Activated T-helper 2 cell treated with anti-CD3 and anti-CD28 coated beads, Interferon-gamma antibody, Interleukin-2, Interleukin-4, amounts not matched to agents 10 μg/mL and 5 μg/mL and 100 μg/mL, durations not matched to agents 14 hours and 24 hours and 36 hours (primary cell): ENCODE data around the gene UBA5. TPM values are rescaled to one million over a fixed set of nuclear protein-coding genes. Genes with fewer than 3 reads are reported as not detected.
"Not testable (repeated sequence)": the region's sequence is repeated elsewhere in the genome, so short reads cannot be mapped to it uniquely, and the experiment has no call there.

ENCODE experiments used
- DNase-seq: peaks from one replicate; pipeline ENCODE4 v3.0.0; 2021; ENCODE audit warnings: low spot score
- H3K27ac Mint-ChIP-seq: one replicate; pipeline ENCODE4 v1.8.0; 2021; ENCODE audit warnings: mixed read lengths
- H3K27me3 Mint-ChIP-seq: one replicate; pipeline ENCODE4 v1.8.0; 2021; ENCODE audit warnings: low read depth, mixed read lengths
- H3K36me3 Mint-ChIP-seq: one replicate; pipeline ENCODE4 v1.8.0; 2021; ENCODE audit warnings: low read depth, mixed read lengths
- H3K4me1 Mint-ChIP-seq: one replicate; pipeline ENCODE4 v1.8.0; 2021; ENCODE audit warnings: low read depth, mixed read lengths
- H3K4me3 Mint-ChIP-seq: one replicate; pipeline ENCODE4 v1.8.0; 2021; ENCODE audit warnings: low read depth, mild to moderate bottlenecking, moderate library complexity, mixed read lengths
- H3K9me3 Mint-ChIP-seq: one replicate; pipeline ENCODE4 v1.8.0; 2021; ENCODE audit warnings: mixed read lengths
- intact Hi-C: fragments of 100-400 bp; cut with micrococcal nuclease; formaldehyde crosslinking; loops from one replicate; pipeline ENCODE4 v1.15.1; 2023
- total RNA-seq: library from RNA; stranded (reverse); gene quantifications from 2 replicates; pipeline ENCODE4 v1.2.3, GENCODE V29; 2022

UBA5 gene
- total RNA-seq, 1 donor from 2014 or later = 80.2 TPM

DNA sequence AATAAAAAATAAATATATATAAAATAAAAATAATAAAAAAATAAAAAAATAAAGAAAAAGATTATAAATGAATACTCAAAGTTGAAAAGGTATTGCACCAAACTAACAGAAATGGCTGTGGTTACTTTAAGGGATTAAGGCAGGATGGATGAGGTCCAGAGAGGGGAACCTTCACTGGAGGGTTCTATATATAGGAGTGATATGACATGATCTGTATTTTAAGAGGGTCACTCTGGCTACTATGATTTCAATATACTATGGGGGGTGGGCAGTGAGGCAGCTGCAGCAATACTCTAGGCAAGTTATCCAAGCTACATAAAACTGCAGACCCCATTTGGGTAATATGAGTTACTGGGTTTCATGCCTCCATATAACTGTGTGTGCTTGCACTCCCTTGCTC lies 25.1 kb upstream of the UBA5 start:
- Mint-ChIP-seq H3K36me3 (peaks cover 36% of the 10 kb centered on the region), H3K9me3 (no peaks in the 10 kb centered on the region), H3K4me1 (peaks cover 5% of the 10 kb centered on the region), H3K27me3 (no peaks in the 10 kb centered on the region), H3K4me3 (no peak overlapping the region), H3K27ac (no peak overlapping the region)
- intact Hi-C loops = no loop called here
- DNase-seq = no peak

DNA sequence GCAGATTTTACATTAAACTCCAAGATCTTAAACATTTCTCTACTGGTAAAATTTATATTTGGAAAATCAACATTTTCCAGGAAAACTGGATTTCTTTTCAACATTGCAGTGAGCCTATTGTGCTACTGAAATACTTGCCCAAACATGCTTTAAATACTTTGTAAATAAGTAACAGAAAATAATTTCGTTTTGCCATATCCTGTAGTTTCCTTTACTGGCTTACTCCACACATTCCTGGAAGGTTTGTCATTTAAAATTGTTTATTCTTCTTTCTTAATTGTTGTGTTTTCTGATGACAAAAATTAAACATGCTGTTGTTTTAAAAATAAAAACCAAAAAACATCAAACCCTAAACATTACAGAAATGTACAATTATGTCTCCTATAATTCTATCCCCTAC lies 22.5 kb upstream of the UBA5 start:
- intact Hi-C loops = no loop called here
- H3K9me3 Mint-ChIP-seq = no peaks in the 10 kb centered on the region
- H3K4me3 Mint-ChIP-seq = no peak overlapping the region

DNA sequence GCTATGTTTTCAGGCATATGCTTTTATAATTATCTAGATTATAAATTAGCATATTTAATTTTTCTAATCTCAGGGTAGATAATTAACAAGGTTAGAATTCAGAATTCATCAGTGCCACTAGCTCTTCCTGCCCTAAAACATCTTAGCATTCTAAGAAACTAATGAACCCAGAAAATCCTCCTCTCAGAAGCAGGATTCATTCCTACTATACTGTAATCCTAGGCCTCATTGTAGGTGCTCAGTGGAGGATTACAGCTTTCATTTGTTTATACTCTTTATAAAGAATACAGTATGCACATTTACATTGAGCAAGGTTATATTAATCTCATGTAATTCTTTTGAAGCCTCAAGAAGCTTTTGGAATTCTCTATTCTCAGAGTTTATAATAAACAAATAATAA lies 21.4 kb upstream of the UBA5 start:
- no peak for DNase-seq
- no peaks in the 10 kb centered on the region for H3K9me3 Mint-ChIP-seq
- peaks cover 39% of the 10 kb centered on the region for H3K36me3 Mint-ChIP-seq
- no peak overlapping the region for H3K27ac Mint-ChIP-seq
- H3K4me1 Mint-ChIP-seq = peaks cover 3% of the 10 kb centered on the region
- no peaks in the 10 kb centered on the region for H3K27me3 Mint-ChIP-seq
- intact Hi-C loops = no loop called here
- H3K4me3 Mint-ChIP-seq = no peak overlapping the region

More for the DNA sequence above, 22.5 kb upstream of the UBA5 start:
- Mint-ChIP-seq H3K27me3 (no peaks in the 10 kb centered on the region), H3K27ac (no peak overlapping the region), H3K4me1 (peaks cover 3% of the 10 kb centered on the region), H3K36me3 (peaks cover 39% of the 10 kb centered on the region)
- DNase-seq = no peak

DNA sequence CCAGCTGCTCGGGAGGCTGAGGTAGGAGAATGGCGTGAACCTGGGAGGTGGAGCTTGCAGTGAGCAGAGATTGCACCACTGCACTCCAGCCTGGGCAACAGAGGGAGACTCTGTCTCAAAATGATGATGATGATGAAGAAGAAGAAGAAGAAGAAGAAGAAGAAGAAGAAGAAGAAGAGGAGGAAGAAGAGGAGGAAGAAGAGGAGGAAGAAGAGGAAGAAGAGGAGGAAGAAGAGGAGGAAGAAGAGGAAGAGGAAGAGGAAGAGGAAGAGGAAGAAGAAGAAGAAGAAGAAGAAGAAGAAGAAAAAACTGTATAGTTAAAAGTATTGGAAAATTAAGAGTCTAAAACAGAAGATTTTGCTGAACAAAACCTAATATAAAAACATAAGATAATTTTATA lies 18.7 kb upstream of the UBA5 start:
- H3K36me3 Mint-ChIP-seq = peaks cover 28% of the 10 kb centered on the region
- not testable (repeated sequence) for H3K4me1 Mint-ChIP-seq, H3K27ac Mint-ChIP-seq, H3K4me3 Mint-ChIP-seq, H3K27me3 Mint-ChIP-seq, DNase-seq, H3K9me3 Mint-ChIP-seq
- intact Hi-C loops = loop anchor here (10.0 kb wide), 1 partner anchor 387 kb away; no protein-coding TSS in a partner anchor

DNA sequence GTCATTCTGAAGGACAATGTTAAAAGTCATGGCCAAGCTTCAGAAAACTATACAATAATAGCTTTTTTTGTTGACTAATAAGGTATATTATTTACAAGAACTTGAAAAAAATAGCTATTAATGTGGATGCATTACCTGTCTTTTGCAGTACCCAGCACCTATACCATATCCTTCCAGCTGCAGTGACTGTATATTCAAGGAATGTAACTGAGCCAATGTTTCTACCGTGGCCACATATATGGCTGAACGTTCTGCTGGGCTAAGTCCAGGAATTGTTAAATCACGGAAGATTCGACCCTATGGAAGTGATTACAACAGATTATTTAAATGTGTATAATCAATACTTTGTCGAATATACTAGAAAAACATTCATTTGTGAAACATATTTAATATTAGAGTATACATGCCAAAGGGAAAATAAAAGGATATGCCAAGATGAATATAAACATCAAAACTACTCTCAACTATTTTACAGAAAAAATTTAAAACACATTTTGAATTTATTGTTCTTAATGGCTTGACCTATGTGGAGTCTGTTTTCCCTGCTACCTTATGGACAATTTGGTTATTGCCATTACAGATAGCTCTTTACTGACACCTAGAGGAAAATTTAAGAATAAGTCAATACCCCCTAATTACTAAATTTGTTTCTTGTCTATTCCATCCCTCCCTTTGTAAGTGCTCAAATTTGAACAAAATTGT lies 18.1 kb upstream of the UBA5 start:
- DNase-seq = no peak
- H3K9me3 Mint-ChIP-seq = no peaks in the 10 kb centered on the region
- no peak overlapping the region for H3K27ac Mint-ChIP-seq
- H3K36me3 Mint-ChIP-seq = peaks cover 24% of the 10 kb centered on the region
- H3K4me3 Mint-ChIP-seq = no peak overlapping the region
- intact Hi-C loops = loop anchor here (1.0 to 10.0 kb wide), 3 partner anchors 106 to 387 kb away; no protein-coding TSS in a partner anchor
- no peaks in the 10 kb centered on the region for H3K27me3 Mint-ChIP-seq
- H3K4me1 Mint-ChIP-seq = peaks cover 5% of the 10 kb centered on the region

DNA sequence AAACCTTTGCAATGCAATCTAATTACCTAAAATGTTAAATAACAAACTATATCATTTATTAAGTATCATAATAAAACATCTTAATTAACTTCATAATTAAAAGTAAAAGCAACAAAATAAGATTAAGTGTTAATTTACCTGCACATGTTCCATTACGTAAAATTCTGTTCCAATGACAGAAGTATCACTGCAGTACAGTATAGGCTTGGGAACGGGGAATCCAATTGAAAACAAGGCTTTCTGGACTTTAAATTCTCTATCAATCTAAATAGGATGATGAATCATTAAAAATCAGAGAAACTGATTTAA lies 17.6 kb upstream of the UBA5 start:
- Mint-ChIP-seq H3K27ac (no peak overlapping the region), H3K36me3 (peaks cover 20% of the 10 kb centered on the region), H3K27me3 (no peaks in the 10 kb centered on the region), H3K9me3 (no peaks in the 10 kb centered on the region), H3K4me1 (peaks cover 4% of the 10 kb centered on the region), H3K4me3 (no peak overlapping the region)
- intact Hi-C loops = loop anchor here (1.0 to 10.0 kb wide), 3 partner anchors 106 to 388 kb away; no protein-coding TSS in a partner anchor
- DNase-seq = no peak

DNA sequence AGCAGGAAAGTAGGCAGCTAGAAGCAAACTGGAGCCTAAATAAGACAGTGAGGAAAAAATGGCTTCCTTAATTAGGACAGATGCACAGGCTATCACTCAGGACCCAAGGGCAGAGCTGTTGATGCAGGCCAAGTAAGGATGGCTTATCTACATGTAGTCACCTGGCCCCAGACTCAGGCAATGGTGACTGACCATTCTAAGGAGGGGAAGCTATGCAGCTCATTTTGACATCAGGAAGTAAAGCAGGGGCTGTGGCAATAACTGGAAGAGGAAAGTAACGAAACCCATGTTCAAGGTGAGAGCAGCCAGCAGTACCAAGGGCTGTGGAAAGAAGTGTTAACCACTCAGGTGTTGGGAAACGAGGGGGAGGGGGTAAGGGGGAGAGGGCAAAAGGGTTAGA lies 16.8 kb upstream of the UBA5 start:
- H3K4me3 Mint-ChIP-seq = no peak overlapping the region
- peaks cover 4% of the 10 kb centered on the region for H3K4me1 Mint-ChIP-seq
- no peaks in the 10 kb centered on the region for H3K27me3 Mint-ChIP-seq
- intact Hi-C loops = loop anchor here (10.0 kb wide), 1 partner anchor 389 kb away; no protein-coding TSS in a partner anchor
- no peaks in the 10 kb centered on the region for H3K9me3 Mint-ChIP-seq
- H3K27ac Mint-ChIP-seq = no peak overlapping the region
- DNase-seq = no peak
- peaks cover 18% of the 10 kb centered on the region for H3K36me3 Mint-ChIP-seq

DNA sequence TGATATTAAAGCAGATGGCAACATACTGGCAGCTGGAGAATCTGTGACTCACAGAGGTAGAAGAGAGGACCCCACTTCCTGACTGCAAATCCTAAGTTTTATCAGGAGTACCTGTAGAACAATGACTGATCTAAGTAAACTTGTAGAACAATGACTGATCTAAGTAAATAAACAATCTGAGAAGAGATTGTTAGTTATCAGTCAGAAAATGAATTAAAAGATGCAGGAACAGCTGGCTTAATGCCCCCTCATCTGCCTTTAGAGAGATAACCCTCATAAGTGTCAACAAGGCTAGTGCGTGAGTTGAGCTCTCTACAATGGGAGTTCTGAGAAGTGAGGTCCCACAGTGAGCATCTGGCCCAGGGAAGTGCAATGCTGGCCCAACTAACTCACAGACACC lies 15.1 kb upstream of the UBA5 start:
- intact Hi-C loops = loop anchor here (10.0 kb wide), 1 partner anchor 390 kb away; no protein-coding TSS in a partner anchor
- no peak overlapping the region for H3K27ac Mint-ChIP-seq
- H3K4me1 Mint-ChIP-seq = peaks cover 4% of the 10 kb centered on the region
- peaks cover 3% of the 10 kb centered on the region for H3K36me3 Mint-ChIP-seq
- DNase-seq = no peak
- no peaks in the 10 kb centered on the region for H3K27me3 Mint-ChIP-seq
- H3K9me3 Mint-ChIP-seq = no peaks in the 10 kb centered on the region
- H3K4me3 Mint-ChIP-seq = no peak overlapping the region

DNA sequence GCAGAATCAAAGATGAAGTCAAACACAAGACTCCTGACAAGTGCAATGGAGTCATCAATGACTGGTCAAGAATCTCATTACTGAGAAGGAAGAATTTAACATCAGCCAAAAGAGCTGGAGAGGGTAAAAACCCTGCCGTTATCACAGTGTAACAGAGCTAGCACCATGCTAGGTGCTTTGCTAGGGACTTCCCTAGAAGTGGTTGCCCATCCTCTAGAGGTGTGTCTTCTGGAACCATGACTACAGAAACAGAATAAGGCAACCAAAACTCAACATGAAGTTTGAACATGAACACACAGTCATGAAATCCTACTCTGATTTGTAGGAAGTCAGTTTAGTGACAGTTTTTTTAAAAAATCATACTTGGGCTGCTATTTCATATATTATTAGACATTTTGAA lies 10.0 kb upstream of the UBA5 start:
- Mint-ChIP-seq H3K27ac (no peak overlapping the region), H3K36me3 (no peaks in the 10 kb centered on the region), H3K4me1 (peaks cover 1% of the 10 kb centered on the region), H3K9me3 (no peaks in the 10 kb centered on the region), H3K4me3 (no peak overlapping the region), H3K27me3 (no peaks in the 10 kb centered on the region)
- DNase-seq = no peak
- intact Hi-C loops = no loop called here

DNA sequence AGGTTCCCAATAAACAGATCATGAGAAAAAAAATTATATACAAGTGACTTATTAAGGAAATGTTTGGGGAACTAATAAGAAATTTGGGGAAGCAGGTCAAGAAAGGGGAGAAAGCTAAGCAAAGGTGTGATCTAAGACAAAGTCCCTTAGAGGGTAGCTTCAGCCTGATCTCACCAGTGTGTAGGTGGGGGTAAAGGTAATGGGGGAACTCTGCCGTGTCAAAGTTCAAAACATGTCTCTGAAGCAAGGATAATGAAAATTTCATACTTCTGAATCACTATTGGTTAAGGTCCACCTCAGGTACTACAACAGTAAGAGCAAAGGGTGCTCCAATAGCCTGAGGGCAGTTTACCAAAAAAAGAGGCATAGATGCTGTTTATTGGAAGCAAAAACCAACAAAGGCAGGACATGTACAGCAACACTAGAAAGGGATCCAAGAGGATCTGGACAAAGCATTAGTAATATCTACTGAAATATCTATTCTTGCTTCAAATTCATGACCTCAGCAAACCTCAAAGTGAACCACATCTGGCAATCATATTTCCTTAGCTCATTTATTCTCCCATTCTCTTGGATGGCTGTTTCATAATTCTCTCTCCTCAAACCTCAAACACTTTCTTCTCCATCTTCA lies 7.4 kb upstream of the UBA5 start:
- Mint-ChIP-seq H3K36me3 (peaks cover 3% of the 10 kb centered on the region), H3K4me1 (peaks cover 7% of the 10 kb centered on the region), H3K27ac (no peak overlapping the region), H3K9me3 (no peaks in the 10 kb centered on the region), H3K27me3 (no peaks in the 10 kb centered on the region), H3K4me3 (no peak overlapping the region)
- intact Hi-C loops = no loop called here
- no peak for DNase-seq

DNA sequence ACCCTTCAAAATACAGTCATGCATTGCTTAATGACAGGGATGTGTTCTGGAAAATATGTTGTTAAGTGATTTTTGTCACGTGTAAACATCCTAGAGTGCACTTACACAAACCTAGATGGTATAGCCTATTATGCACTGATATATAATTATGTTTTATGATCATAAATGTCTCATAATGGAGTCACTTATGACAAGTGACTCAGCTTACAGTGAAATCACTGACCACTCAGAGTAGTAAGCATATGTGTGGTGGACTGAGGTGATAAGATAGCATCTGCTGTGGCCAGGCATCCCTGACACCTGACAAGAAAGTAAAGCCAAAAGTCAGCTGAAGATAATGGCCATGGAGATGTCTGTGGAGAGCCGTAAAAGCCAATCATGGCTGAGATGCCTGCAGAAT lies 5.9 kb upstream of the UBA5 start:
- intact Hi-C loops = no loop called here
- no peak overlapping the region for H3K27ac Mint-ChIP-seq
- no peaks in the 10 kb centered on the region for H3K27me3 Mint-ChIP-seq
- no peaks in the 10 kb centered on the region for H3K9me3 Mint-ChIP-seq
- H3K36me3 Mint-ChIP-seq = peaks cover 8% of the 10 kb centered on the region
- H3K4me1 Mint-ChIP-seq = peaks cover 15% of the 10 kb centered on the region
- no peak for DNase-seq
- no peak overlapping the region for H3K4me3 Mint-ChIP-seq

DNA sequence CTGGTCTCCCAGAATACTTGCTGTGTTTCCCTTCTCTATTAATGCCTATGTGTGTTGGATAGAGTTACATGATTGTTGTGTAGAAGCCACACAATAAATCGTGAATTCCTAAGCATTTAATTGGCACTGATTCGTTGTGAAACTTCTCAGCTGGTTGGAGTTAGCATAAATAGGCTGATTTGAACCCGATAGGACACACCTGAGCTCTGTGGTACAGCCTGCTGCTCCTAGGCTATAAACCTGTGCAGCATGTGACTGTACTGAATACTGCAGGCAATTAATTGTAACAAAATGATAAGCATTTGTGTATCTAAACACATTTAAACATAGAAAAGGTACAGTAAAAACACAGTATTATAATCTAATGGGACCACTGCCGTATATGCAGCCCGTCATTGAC lies 5.4 kb upstream of the UBA5 start:
- DNase-seq = no peak
- Mint-ChIP-seq H3K4me1 (peaks cover 17% of the 10 kb centered on the region), H3K9me3 (no peaks in the 10 kb centered on the region), H3K36me3 (peaks cover 8% of the 10 kb centered on the region), H3K4me3 (no peak overlapping the region), H3K27me3 (no peaks in the 10 kb centered on the region), H3K27ac (no peak overlapping the region)
- intact Hi-C loops = no loop called here

DNA sequence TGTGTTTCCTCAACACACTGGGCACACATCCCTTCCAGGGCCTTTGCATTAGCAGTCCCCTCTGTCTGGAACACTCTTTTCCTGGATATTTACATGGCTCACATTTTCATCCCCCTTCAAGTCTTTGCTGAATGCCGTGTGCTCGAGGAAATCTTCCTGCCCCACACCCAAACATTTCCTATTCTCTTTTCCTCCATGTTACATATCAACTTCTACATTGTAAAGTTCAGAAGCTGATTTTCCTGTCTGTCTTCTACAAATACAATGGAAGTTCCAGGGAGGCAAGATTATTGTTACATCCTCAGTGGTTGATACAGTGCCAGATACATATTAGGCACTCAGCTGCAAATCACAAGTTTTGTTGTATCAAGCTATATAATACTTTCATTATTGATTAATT lies 4.7 kb upstream of the UBA5 start:
- H3K4me1 Mint-ChIP-seq = peaks cover 17% of the 10 kb centered on the region
- H3K9me3 Mint-ChIP-seq = no peaks in the 10 kb centered on the region
- no peak overlapping the region for H3K4me3 Mint-ChIP-seq
- intact Hi-C loops = no loop called here
- no peaks in the 10 kb centered on the region for H3K27me3 Mint-ChIP-seq
- no peak for DNase-seq
- peaks cover 8% of the 10 kb centered on the region for H3K36me3 Mint-ChIP-seq
- no peak overlapping the region for H3K27ac Mint-ChIP-seq
